IPS-15b (cell line): ENCODE measurements around the gene H6PD.

Source experiments
- H3K27me3 ChIP-seq: one replicate; pipeline ENCODE4 v1.6.1; 2013; ENCODE audit warnings: low read length; ENCODE audit not compliant: control insufficient read depth, insufficient read depth
- H3K36me3 ChIP-seq: one replicate; pipeline ENCODE4 v1.6.1; 2013; ENCODE audit warnings: low read length; ENCODE audit not compliant: control insufficient read depth, insufficient read depth
- H3K4me1 ChIP-seq: one replicate; pipeline ENCODE4 v1.6.1; 2013; ENCODE audit warnings: mild to moderate bottlenecking, low read length; ENCODE audit not compliant: control insufficient read depth, insufficient read depth
- H3K4me3 ChIP-seq: one replicate; pipeline ENCODE4 v1.5.1; 2013; ENCODE audit warnings: low read depth, low read length
- H3K9ac ChIP-seq: one replicate; pipeline ENCODE4 v1.6.1; 2013; ENCODE audit warnings: low read depth, mild to moderate bottlenecking, low read length
- H3K9me3 ChIP-seq: one replicate; pipeline ENCODE4 v1.6.1; 2013; ENCODE audit warnings: mild to moderate bottlenecking, low read length; ENCODE audit not compliant: control insufficient read depth, insufficient read depth

The H6PD gene

GRCh38 chr1:9234223-9235095 is at the start of gene H6PD:
H6PD (plus strand) TSS chr1:9234774; CDS start chr1:9244935, 10,161 bp downstream.
- H3K4me3 ChIP-seq, result peak within 1 kb of the TSS; percentile 82
- no peaks in the 10 kb centered on the region for H3K27me3 ChIP-seq
- peak within 1 kb of the TSS; percentile 73 for H3K9ac ChIP-seq
- H3K4me1 ChIP-seq, result peaks cover 3% of the 10 kb centered on the region
- no peaks in the 10 kb centered on the region for H3K36me3 ChIP-seq
- no peaks in the 10 kb centered on the region for H3K9me3 ChIP-seq

- H3K4me3 ChIP-seq, result no peak overlapping the region
- peaks cover 13% of the 10 kb centered on the region for H3K27me3 ChIP-seq
- H3K4me1 ChIP-seq, result peaks cover 3% of the 10 kb centered on the region
- H3K9me3 ChIP-seq, result no peaks in the 10 kb centered on the region
- peaks cover 6% of the 10 kb centered on the region for H3K36me3 ChIP-seq
- no peak overlapping the region for H3K9ac ChIP-seq
These were observed 48.3 kb upstream of the H6PD start for GRCh38 chr1:9186082-9186859.

GRCh38 chr1:9187004-9187403 is 47.6 kb upstream of the H6PD start:
- H3K36me3 ChIP-seq, result peaks cover 6% of the 10 kb centered on the region
- peaks cover 7% of the 10 kb centered on the region for H3K27me3 ChIP-seq
- H3K4me1 ChIP-seq, result no peaks in the 10 kb centered on the region
- no peak overlapping the region for H3K4me3 ChIP-seq
- H3K9me3 ChIP-seq, result no peaks in the 10 kb centered on the region
- no peak overlapping the region for H3K9ac ChIP-seq

DNA sequence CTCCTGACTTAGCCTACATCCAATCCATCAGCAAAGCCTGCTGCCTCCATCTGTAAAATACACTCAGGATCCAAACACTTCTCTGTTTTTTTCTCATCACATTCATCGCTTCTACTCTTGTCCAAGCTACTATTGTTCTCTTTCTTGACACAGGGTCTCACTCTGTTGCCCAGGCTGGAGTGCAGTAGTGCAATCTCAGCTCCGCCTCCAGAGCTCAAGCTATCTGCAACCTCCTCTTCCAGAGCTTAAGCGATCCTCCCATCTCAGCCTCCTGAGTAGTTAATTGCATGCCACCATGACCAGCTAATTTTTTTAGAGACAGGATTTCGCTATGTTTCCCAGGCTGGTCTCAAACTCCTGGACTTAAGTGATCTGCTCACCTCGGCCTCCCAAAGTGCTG is 44.3 kb upstream of the H6PD start:
- H3K9me3 ChIP-seq, result no peaks in the 10 kb centered on the region
- H3K9ac ChIP-seq, result no peak overlapping the region
- H3K36me3 ChIP-seq, result peaks cover 6% of the 10 kb centered on the region
- no peaks in the 10 kb centered on the region for H3K27me3 ChIP-seq
- H3K4me3 ChIP-seq, result no peak overlapping the region
- no peaks in the 10 kb centered on the region for H3K4me1 ChIP-seq

GRCh38 chr1:9191231-9191630 is 43.3 kb upstream of the H6PD start:
- Histone ChIP-seq H3K4me3 (no peak overlapping the region), H3K36me3 (no peaks in the 10 kb centered on the region), H3K9ac (no peak overlapping the region), H3K4me1 (no peaks in the 10 kb centered on the region), H3K27me3 (peaks cover 2% of the 10 kb centered on the region), H3K9me3 (no peaks in the 10 kb centered on the region)

GRCh38 chr1:9192578-9193232 is 41.9 kb upstream of the H6PD start:
- H3K36me3 ChIP-seq, result no peaks in the 10 kb centered on the region
- no peak overlapping the region for H3K9ac ChIP-seq
- no peaks in the 10 kb centered on the region for H3K4me1 ChIP-seq
- no peak overlapping the region for H3K4me3 ChIP-seq
- H3K9me3 ChIP-seq, result no peaks in the 10 kb centered on the region
- H3K27me3 ChIP-seq, result peaks cover 12% of the 10 kb centered on the region

DNA sequence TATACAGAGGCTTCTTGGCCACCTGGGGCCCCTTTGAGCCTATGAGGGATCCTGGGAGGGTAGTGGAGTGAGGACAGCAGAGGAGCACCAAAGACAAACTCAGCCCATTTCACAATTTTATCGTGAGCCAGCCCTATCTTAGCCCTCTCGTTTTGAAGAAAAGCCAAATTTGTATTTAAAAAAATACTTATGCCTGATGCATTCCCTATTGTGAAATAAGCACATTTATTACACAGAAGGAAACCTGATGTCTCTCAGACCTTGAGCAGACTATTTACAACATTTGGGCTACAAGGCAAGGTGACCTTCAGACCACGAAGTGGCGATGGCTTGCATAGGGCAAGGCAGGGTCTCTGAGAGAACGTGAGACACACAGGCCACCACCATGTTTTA is 41.3 kb upstream of the H6PD start:
- no peak overlapping the region for H3K4me3 ChIP-seq
- no peak overlapping the region for H3K9ac ChIP-seq
- H3K27me3 ChIP-seq, result peaks cover 18% of the 10 kb centered on the region
- no peaks in the 10 kb centered on the region for H3K9me3 ChIP-seq
- H3K36me3 ChIP-seq, result no peaks in the 10 kb centered on the region
- H3K4me1 ChIP-seq, result no peaks in the 10 kb centered on the region

DNA sequence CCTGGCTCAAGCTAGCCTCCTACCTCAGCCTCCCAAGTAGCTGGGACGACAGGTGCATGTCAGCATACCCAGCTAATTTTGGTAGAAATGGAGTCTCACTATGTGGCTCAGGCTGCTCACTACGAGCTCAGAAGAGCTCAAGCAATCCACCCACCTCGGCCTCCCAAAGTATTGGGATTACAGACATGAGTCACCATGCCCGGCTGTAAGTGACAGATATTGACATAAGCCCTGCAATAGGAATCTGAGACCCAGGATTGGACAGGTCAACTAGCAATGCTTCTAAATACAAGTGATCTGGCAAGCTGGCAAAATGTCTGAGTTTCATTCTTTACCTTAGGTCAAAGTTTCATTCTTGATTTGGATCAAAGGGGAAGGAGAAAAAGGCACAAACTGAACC is 40.5 kb upstream of the H6PD start:
- Histone ChIP-seq H3K4me1 (no peaks in the 10 kb centered on the region), H3K27me3 (peaks cover 23% of the 10 kb centered on the region), H3K36me3 (no peaks in the 10 kb centered on the region), H3K4me3 (no peak overlapping the region), H3K9ac (no peak overlapping the region), H3K9me3 (no peaks in the 10 kb centered on the region)

- H3K4me3 ChIP-seq, result no peak overlapping the region
- no peaks in the 10 kb centered on the region for H3K36me3 ChIP-seq
- peaks cover 40% of the 10 kb centered on the region for H3K27me3 ChIP-seq
- H3K4me1 ChIP-seq, result no peaks in the 10 kb centered on the region
- H3K9ac ChIP-seq, result no peak overlapping the region
- H3K9me3 ChIP-seq, result no peaks in the 10 kb centered on the region
These were observed 38.9 kb upstream of the H6PD start for GRCh38 chr1:9195651-9196050.

GRCh38 chr1:9196129-9197040 is 38.2 kb upstream of the H6PD start:
- Histone ChIP-seq H3K27me3 (peaks cover 47% of the 10 kb centered on the region), H3K9me3 (no peaks in the 10 kb centered on the region), H3K4me3 (no peak overlapping the region), H3K4me1 (no peaks in the 10 kb centered on the region), H3K36me3 (no peaks in the 10 kb centered on the region), H3K9ac (no peak overlapping the region)
